Measurements from ENCODE around the gene ACO2.

DNA sequence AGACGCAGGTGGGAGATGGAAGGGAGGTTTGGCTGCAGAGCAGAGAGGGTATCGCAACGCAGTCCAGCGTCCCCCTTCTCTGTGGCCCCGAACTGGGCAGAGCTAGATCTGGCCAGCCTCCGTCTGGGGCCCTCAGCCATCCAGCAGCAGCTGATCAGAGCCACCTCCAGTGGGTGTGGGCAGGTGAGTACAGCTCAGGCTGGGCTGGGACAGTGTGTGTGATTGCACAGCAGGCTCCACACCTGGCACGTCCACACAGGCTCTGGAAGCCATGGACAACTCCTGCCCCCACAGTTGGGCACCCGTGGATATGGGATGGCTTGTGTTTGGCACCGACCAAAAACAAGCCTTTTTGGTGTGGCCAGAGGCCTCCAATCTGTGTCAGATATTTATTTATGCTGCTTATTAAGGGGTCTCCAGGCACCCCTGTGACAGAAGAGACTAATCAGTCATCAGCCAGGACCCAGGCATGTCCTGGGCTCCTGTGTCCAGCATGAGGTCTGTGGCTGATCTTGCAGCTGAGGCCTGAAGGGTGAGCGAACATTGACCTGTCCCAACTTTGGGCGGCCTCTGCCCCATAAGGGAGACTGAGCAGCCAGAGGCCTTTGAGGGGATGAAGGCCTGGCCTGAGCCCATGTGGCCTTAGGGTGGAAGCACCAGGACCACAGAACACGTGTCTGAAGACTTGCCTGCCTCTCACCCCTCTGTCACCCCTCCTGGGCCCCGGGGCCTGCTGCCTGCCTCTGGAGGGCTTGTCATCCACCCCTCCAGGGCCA lies 56.7 kb downstream of the ACO2 start:
- TF ChIP-seq ZNF747 (tag by site-specific recombination; IDR thresholded peaks at IDR 0.05), result no peak
- no peak for TF ChIP-seq ZNF223 (tag by site-specific recombination; IDR thresholded peaks at IDR 0.05)
- TF ChIP-seq ZNF23 (tag by site-specific recombination; IDR thresholded peaks at IDR 0.05; ENCODE audit: borderline replicate concordance), result no peak
- no peak for TF ChIP-seq SETDB1 (IDR thresholded peaks at IDR 0.05; ENCODE audit: insufficient read length, low read length)
- no peak for TF ChIP-seq CTCF (tag by site-specific recombination; IDR thresholded peaks at IDR 0.05)
- no peak for TF ChIP-seq ATF2 (tag by site-specific recombination; IDR thresholded peaks at IDR 0.05; ENCODE audit: low read depth)
- TF ChIP-seq, protein P1, sequence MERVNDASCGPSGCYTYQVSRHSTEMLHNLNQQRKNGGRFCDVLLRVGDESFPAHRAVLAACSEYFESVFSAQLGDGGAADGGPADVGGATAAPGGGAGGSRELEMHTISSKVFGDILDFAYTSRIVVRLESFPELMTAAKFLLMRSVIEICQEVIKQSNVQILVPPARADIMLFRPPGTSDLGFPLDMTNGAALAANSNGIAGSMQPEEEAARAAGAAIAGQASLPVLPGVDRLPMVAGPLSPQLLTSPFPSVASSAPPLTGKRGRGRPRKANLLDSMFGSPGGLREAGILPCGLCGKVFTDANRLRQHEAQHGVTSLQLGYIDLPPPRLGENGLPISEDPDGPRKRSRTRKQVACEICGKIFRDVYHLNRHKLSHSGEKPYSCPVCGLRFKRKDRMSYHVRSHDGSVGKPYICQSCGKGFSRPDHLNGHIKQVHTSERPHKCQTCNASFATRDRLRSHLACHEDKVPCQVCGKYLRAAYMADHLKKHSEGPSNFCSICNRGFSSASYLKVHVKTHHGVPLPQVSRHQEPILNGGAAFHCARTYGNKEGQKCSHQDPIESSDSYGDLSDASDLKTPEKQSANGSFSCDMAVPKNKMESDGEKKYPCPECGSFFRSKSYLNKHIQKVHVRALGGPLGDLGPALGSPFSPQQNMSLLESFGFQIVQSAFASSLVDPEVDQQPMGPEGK (tag by site-specific recombination; IDR thresholded peaks at IDR 0.05), result no peak
